Spleen (tissue), 11 donors: Measurements from ENCODE around the gene GRK5. TPM values are rescaled to one million over a fixed set of nuclear protein-coding genes. Genes with fewer than 3 reads are reported as not detected.
A peak's percentile ranks its signal among the peaks of the same experiment; 100 is the strongest.

Source experiments
- DNase-seq: peaks from one replicate; pipeline ENCODE4 v3.0.0-alpha.2; 2020
- H3K27ac ChIP-seq, 8 donors: fragments of 200-600 bp; sonication (generic) in 7 of 8; 1 replicate in 4 of 8; 2 replicates in 4 of 8; pipeline versions ENCODE4 v1.5.0 to v1.8.0; 2016 to 2021; ENCODE audit warnings: inconsistent platforms in 4 of 8, mild to moderate bottlenecking in 4 of 8, moderate library complexity in 1 of 8
- H3K27me3 ChIP-seq, 7 donors: fragments of 200-600 bp; sonication (generic) in 6 of 7; replicated peaks in 1 of 7; 1 replicate in 4 of 7; 2 replicates in 3 of 7; pipeline versions ENCODE4 v1.5.0 to v1.8.0; 2016 to 2021; ENCODE audit warnings: inconsistent platforms in 3 of 7, mild to moderate bottlenecking in 1 of 7
- H3K36me3 ChIP-seq, 6 donors: fragments of 200-600 bp; sonication (generic) in 5 of 6; 1 replicate in 4 of 6; 2 replicates in 2 of 6; pipeline versions ENCODE4 v1.5.0 to v1.8.0; 2016 to 2021; ENCODE audit warnings: inconsistent platforms in 2 of 6
- H3K4me1 ChIP-seq, 6 donors: fragments of 200-600 bp; sonication (generic) in 5 of 6; 1 replicate in 3 of 6; 2 replicates in 3 of 6; pipeline versions ENCODE4 v1.5.0 to v1.8.0; 2016 to 2021; ENCODE audit warnings: inconsistent platforms in 3 of 6
- H3K4me3 ChIP-seq, 8 donors: fragments of 200-600 bp; sonication (generic) in 7 of 8; 1 replicate in 4 of 8; 2 replicates in 4 of 8; pipeline versions ENCODE4 v1.5.0 to v1.8.0; 2016 to 2021; ENCODE audit warnings: inconsistent platforms in 4 of 8, mild to moderate bottlenecking in 4 of 8, moderate library complexity in 2 of 8
- H3K9me3 ChIP-seq, 8 donors: fragments of 200-600 bp; sonication (generic) in 7 of 8; 1 replicate in 4 of 8; 2 replicates in 4 of 8; pipeline versions ENCODE4 v1.5.0 to v1.8.0; 2016 to 2021; ENCODE audit warnings: inconsistent platforms in 4 of 8
- CTCF ChIP-seq, 11 experiments: fragments of 200-600 bp in 7 of 11; fragments of 450-650 bp in 4 of 11; sonication (generic) in 4 of 11; IDR thresholded peaks in 8 of 11; conservative IDR thresholded peaks in 3 of 11; 1 replicate in 7 of 11; 2 replicates in 4 of 11; pipeline versions ENCODE4 v1.4.0 to v1.8.0; 2016 to 2021; ENCODE audit warnings: antibody characterized with exemption in 11 of 11, inconsistent platforms in 4 of 11, mild to moderate bottlenecking in 1 of 11
- POLR2A ChIP-seq, 3 donors: fragments of 450-650 bp; IDR thresholded peaks; one replicate each; pipeline ENCODE4 v1.5.1; 2017; ENCODE audit warnings: antibody characterized with exemption in 3 of 3, mild to moderate bottlenecking in 1 of 3
- POLR2AphosphoS5 ChIP-seq, 3 donors: sonication (generic); formaldehyde crosslinking; IDR thresholded peaks; one replicate each; pipeline ENCODE4 v1.5.1; 2017; ENCODE audit warnings: antibody characterized with exemption in 3 of 3
- WGBS, 5 donors: extraction: QIAGEN DNeasy Blood & Tissue Kit in 3 of 5; methylation state at CpG; one replicate each; pipeline versions ENCODE4 v1.1.5 to v1.1.7; 2013 to 2018; 5-methylcytosine and 5-hydroxymethylcytosine counted together
- intact Hi-C: fragments of 100-400 bp; cut with DNase I; formaldehyde crosslinking; loops from one replicate; pipeline ENCODE4 v1.15.0; 2023; ENCODE audit warnings: low total_unique reads
- polyA plus RNA-seq, 3 donors: library from polyadenylated mRNA; stranded (reverse); fragments of 200-250 nt; gene quantifications; one replicate each; pipeline ENCODE4 v1.2.1, GENCODE V29; 2013
- total RNA-seq, 7 donors: library from RNA; depleted of rRNA in 3 of 7; stranded (reverse); fragments of >200 nt in 3 of 7; fragmentation: NEBNext Ultra II Directional in 4 of 7; extraction: Animal tissue kit (Norgen Biotek cat#: 25700) in 4 of 7; gene quantifications; one replicate each; pipeline versions ENCODE4 v1.1.0 to v1.2.1, GENCODE V29; 2016 to 2021
- donor health status: healthy with polysubstance abuse.
- donor health status: DM: no; HTN: no; CAD: no; lungs with moderate emphysema.
- donor health status: DM: no; HTN: no; CAD: no.
- donor health status: Bipolar disorder and iron deficiency.
- donor health status: healthy.
- donor health status: DM: no; HTN: no; CAD: no.
- donor health status: DM: yes; HTN: yes; CAD: no.

The GRK5 gene
- total and polyA plus RNA-seq, 10 donors: 15.5 to 85.2 (median 52.1) TPM

GRCh38 chr10:119343011-119343601 is 135.7 kb downstream of the GRK5 start:
- TF ChIP-seq POLR2AphosphoS5 (IDR thresholded peaks at IDR 0.05): no peak
- no peak for TF ChIP-seq CTCF (IDR thresholded peaks at IDR 0.05 in 8 of 11, conservative IDR thresholded peaks at IDR 0.05 in 3 of 11)
- no peak for TF ChIP-seq POLR2A (IDR thresholded peaks at IDR 0.05)
- intact Hi-C loops: no loop called here
- Histone ChIP-seq H3K4me1 (peaks cover 0 to 67% (median 29%) of the 10 kb centered on the region in 6 donors), H3K4me3 (no peak overlapping the region), H3K27ac (peak overlapping the region in 5 of 8 donors; percentile 30 to 72 (median 43)), H3K9me3 (no peaks in the 10 kb centered on the region), H3K36me3 (peaks cover 0 to 40% (median 0%) of the 10 kb centered on the region in 6 donors), H3K27me3 (no peaks in the 10 kb centered on the region)
- DNase-seq: peak; percentile 58
- WGBS, 5 donors: 84 to 92% (median 91%) methylated on average over 9 of the region's 9 CpGs

- H3K27ac ChIP-seq: peak overlapping the region in 2 of 8 donors; percentile 33 to 35
- intact Hi-C loops: no loop called here
- H3K4me3 ChIP-seq: no peak overlapping the region
Observed at GRCh38 chr10:119344381-119344780, 137.0 kb downstream of the GRK5 start.

GRCh38 chr10:119346095-119346832 is 138.9 kb downstream of the GRK5 start:
- peak; percentile 66 for DNase-seq
- Histone ChIP-seq H3K27ac (peak overlapping the region in 2 of 8 donors; percentile 1 to 18), H3K9me3 (peaks cover 0 to 13% (median 9%) of the 10 kb centered on the region in 8 donors), H3K27me3 (no peaks in the 10 kb centered on the region), H3K36me3 (peaks cover 0 to 53% (median 12%) of the 10 kb centered on the region in 6 donors), H3K4me3 (no peak overlapping the region), H3K4me1 (peaks cover 7 to 71% (median 39%) of the 10 kb centered on the region in 6 donors)
- intact Hi-C loops: no loop called here
- TF ChIP-seq CTCF (IDR thresholded peaks at IDR 0.05 in 8 of 11, conservative IDR thresholded peaks at IDR 0.05 in 3 of 11) (no peak), POLR2AphosphoS5 (IDR thresholded peaks at IDR 0.05) (no peak), POLR2A (IDR thresholded peaks at IDR 0.05) (no peak)
- 83 to 89% (median 87%) methylated on average over 14 to 16 of the region's 16 CpGs for WGBS, 5 donors

More at GRCh38 chr10:119344381-119344780, 137.0 kb downstream of the GRK5 start:
- no peaks in the 10 kb centered on the region for H3K9me3 ChIP-seq
- no peaks in the 10 kb centered on the region for H3K27me3 ChIP-seq
- DNase-seq: peak; percentile 31
- WGBS, 5 donors: 94 to 98% (median 96%) methylated on average over 12 of the region's 12 CpGs
- H3K4me1 ChIP-seq: peaks cover 7 to 74% (median 39%) of the 10 kb centered on the region in 6 donors
- no peak for TF ChIP-seq CTCF (IDR thresholded peaks at IDR 0.05 in 8 of 11, conservative IDR thresholded peaks at IDR 0.05 in 3 of 11)
- peaks cover 0 to 44% (median under 1%) of the 10 kb centered on the region in 6 donors for H3K36me3 ChIP-seq
